ENCODE measurements around the gene UTP4.

Gene UTP4

GRCh38 chr16:69100071-69100691 lies 32.3 kb upstream of the UTP4 start:
- no peaks in the 10 kb centered on the region for H3K27me3 ChIP-seq (ENCODE audit: low read depth, low read length)
- no peaks in the 10 kb centered on the region for H3K36me3 ChIP-seq (ENCODE audit: control insufficient read depth in 1 of 2, insufficient read depth in 2 of 2, low read length in 2 of 2)
- H3K27ac ChIP-seq (ENCODE audit: low read length), result no peak overlapping the region
- no peaks in the 10 kb centered on the region for H3K9me3 ChIP-seq (ENCODE audit: control insufficient read depth in 1 of 2, low read length in 2 of 2)
- H3K4me1 ChIP-seq (ENCODE audit: control insufficient read depth in 1 of 2, insufficient read depth in 2 of 2, low read length in 2 of 2), result peaks cover 0 to under 1% of the 10 kb centered on the region in 2 donors
- H3K4me3 ChIP-seq (ENCODE audit: low read depth in 1 of 2, low read length in 2 of 2), result no peak overlapping the region

- no peak within 1 kb of the TSS for H3K27ac ChIP-seq (ENCODE audit: low read length)
- H3K27me3 ChIP-seq (ENCODE audit: low read depth, low read length), result no peaks in the 10 kb centered on the region
- peak within 1 kb of the TSS; percentile 56 to 80 for H3K4me3 ChIP-seq (ENCODE audit: low read depth in 1 of 2, low read length in 2 of 2)
- H3K36me3 ChIP-seq (ENCODE audit: control insufficient read depth in 1 of 2, insufficient read depth in 2 of 2, low read length in 2 of 2), result peaks cover 5 to 12% of the 10 kb centered on the region in 2 donors
- no peaks in the 10 kb centered on the region for H3K9me3 ChIP-seq (ENCODE audit: control insufficient read depth in 1 of 2, low read length in 2 of 2)
- peaks cover 0 to 28% of the 10 kb centered on the region in 2 donors for H3K4me1 ChIP-seq (ENCODE audit: control insufficient read depth in 1 of 2, insufficient read depth in 2 of 2, low read length in 2 of 2)
These were observed 26.7 kb upstream of the UTP4 start, which contains the start of gene HAS3 for GRCh38 chr16:69105501-69106361. TSS of gene HAS3 (plus strand) at chr16:69105653. CDS start at chr16:69109396, 3,743 bp downstream.

- H3K9me3 ChIP-seq (ENCODE audit: control insufficient read depth in 1 of 2, low read length in 2 of 2), result no peaks in the 10 kb centered on the region
- H3K27ac ChIP-seq (ENCODE audit: low read length), result no peak overlapping the region
These were observed 25.7 kb upstream of the UTP4 start for GRCh38 chr16:69106491-69107315.

GRCh38 chr16:69107316-69107962 lies 25.0 kb upstream of the UTP4 start:
- Histone ChIP-seq H3K36me3 (ENCODE audit: control insufficient read depth in 1 of 2, insufficient read depth in 2 of 2, low read length in 2 of 2) (peaks cover 5 to 13% of the 10 kb centered on the region in 2 donors), H3K4me3 (ENCODE audit: low read depth in 1 of 2, low read length in 2 of 2) (peak overlapping the region; percentile 44 to 73), H3K4me1 (ENCODE audit: control insufficient read depth in 1 of 2, insufficient read depth in 2 of 2, low read length in 2 of 2) (peaks cover 0 to 28% of the 10 kb centered on the region in 2 donors), H3K27ac (ENCODE audit: low read length) (no peak overlapping the region), H3K27me3 (ENCODE audit: low read depth, low read length) (no peaks in the 10 kb centered on the region), H3K9me3 (ENCODE audit: control insufficient read depth in 1 of 2, low read length in 2 of 2) (no peaks in the 10 kb centered on the region)

More at GRCh38 chr16:69106491-69107315, 25.7 kb upstream of the UTP4 start:
- peaks cover 5 to 13% of the 10 kb centered on the region in 2 donors for H3K36me3 ChIP-seq (ENCODE audit: control insufficient read depth in 1 of 2, insufficient read depth in 2 of 2, low read length in 2 of 2)
- H3K27me3 ChIP-seq (ENCODE audit: low read depth, low read length), result no peaks in the 10 kb centered on the region
- H3K4me1 ChIP-seq (ENCODE audit: control insufficient read depth in 1 of 2, insufficient read depth in 2 of 2, low read length in 2 of 2), result peaks cover 0 to 28% of the 10 kb centered on the region in 2 donors
- peak overlapping the region; percentile 44 to 73 for H3K4me3 ChIP-seq (ENCODE audit: low read depth in 1 of 2, low read length in 2 of 2)

GRCh38 chr16:69108064-69108904 lies 24.2 kb upstream of the UTP4 start:
- H3K36me3 ChIP-seq (ENCODE audit: control insufficient read depth in 1 of 2, insufficient read depth in 2 of 2, low read length in 2 of 2), result peaks cover 5 to 16% of the 10 kb centered on the region in 2 donors

GRCh38 chr16:69108905-69109252 lies 23.6 kb upstream of the UTP4 start:
- Histone ChIP-seq H3K4me1 (ENCODE audit: control insufficient read depth in 1 of 2, insufficient read depth in 2 of 2, low read length in 2 of 2) (peaks cover 0 to 28% of the 10 kb centered on the region in 2 donors), H3K27me3 (ENCODE audit: low read depth, low read length) (no peaks in the 10 kb centered on the region), H3K9me3 (ENCODE audit: control insufficient read depth in 1 of 2, low read length in 2 of 2) (no peaks in the 10 kb centered on the region), H3K36me3 (ENCODE audit: control insufficient read depth in 1 of 2, insufficient read depth in 2 of 2, low read length in 2 of 2) (peaks cover 10 to 22% of the 10 kb centered on the region in 2 donors), H3K27ac (ENCODE audit: low read length) (no peak overlapping the region), H3K4me3 (ENCODE audit: low read depth in 1 of 2, low read length in 2 of 2) (no peak overlapping the region)

More at GRCh38 chr16:69108064-69108904, 24.2 kb upstream of the UTP4 start:
- no peak overlapping the region for H3K27ac ChIP-seq (ENCODE audit: low read length)
- H3K9me3 ChIP-seq (ENCODE audit: control insufficient read depth in 1 of 2, low read length in 2 of 2), result no peaks in the 10 kb centered on the region
- H3K27me3 ChIP-seq (ENCODE audit: low read depth, low read length), result no peaks in the 10 kb centered on the region
- H3K4me1 ChIP-seq (ENCODE audit: control insufficient read depth in 1 of 2, insufficient read depth in 2 of 2, low read length in 2 of 2), result peaks cover 0 to 28% of the 10 kb centered on the region in 2 donors
- peak overlapping the region; percentile 44 to 73 for H3K4me3 ChIP-seq (ENCODE audit: low read depth in 1 of 2, low read length in 2 of 2)

GRCh38 chr16:69109486-69110270 lies 22.8 kb upstream of the UTP4 start:
- Histone ChIP-seq H3K27ac (ENCODE audit: low read length) (no peak overlapping the region), H3K27me3 (ENCODE audit: low read depth, low read length) (no peaks in the 10 kb centered on the region), H3K4me1 (ENCODE audit: control insufficient read depth in 1 of 2, insufficient read depth in 2 of 2, low read length in 2 of 2) (peaks cover 0 to 28% of the 10 kb centered on the region in 2 donors), H3K36me3 (ENCODE audit: control insufficient read depth in 1 of 2, insufficient read depth in 2 of 2, low read length in 2 of 2) (peaks cover 14 to 30% of the 10 kb centered on the region in 2 donors), H3K9me3 (ENCODE audit: control insufficient read depth in 1 of 2, low read length in 2 of 2) (no peaks in the 10 kb centered on the region), H3K4me3 (ENCODE audit: low read depth in 1 of 2, low read length in 2 of 2) (no peak overlapping the region)

GRCh38 chr16:69110406-69110805 lies 22.0 kb upstream of the UTP4 start:
- Histone ChIP-seq H3K4me1 (ENCODE audit: control insufficient read depth in 1 of 2, insufficient read depth in 2 of 2, low read length in 2 of 2) (peaks cover 0 to 24% of the 10 kb centered on the region in 2 donors), H3K27ac (ENCODE audit: low read length) (no peak overlapping the region), H3K27me3 (ENCODE audit: low read depth, low read length) (no peaks in the 10 kb centered on the region), H3K9me3 (ENCODE audit: control insufficient read depth in 1 of 2, low read length in 2 of 2) (no peaks in the 10 kb centered on the region), H3K4me3 (ENCODE audit: low read depth in 1 of 2, low read length in 2 of 2) (no peak overlapping the region), H3K36me3 (ENCODE audit: control insufficient read depth in 1 of 2, insufficient read depth in 2 of 2, low read length in 2 of 2) (peaks cover 20 to 36% of the 10 kb centered on the region in 2 donors)

GRCh38 chr16:69111216-69111875 lies 21.1 kb upstream of the UTP4 start:
- Histone ChIP-seq H3K4me3 (ENCODE audit: low read depth in 1 of 2, low read length in 2 of 2) (no peak overlapping the region), H3K9me3 (ENCODE audit: control insufficient read depth in 1 of 2, low read length in 2 of 2) (no peaks in the 10 kb centered on the region), H3K36me3 (ENCODE audit: control insufficient read depth in 1 of 2, insufficient read depth in 2 of 2, low read length in 2 of 2) (peaks cover 25 to 39% of the 10 kb centered on the region in 2 donors), H3K4me1 (ENCODE audit: control insufficient read depth in 1 of 2, insufficient read depth in 2 of 2, low read length in 2 of 2) (peaks cover 0 to 21% of the 10 kb centered on the region in 2 donors), H3K27me3 (ENCODE audit: low read depth, low read length) (no peaks in the 10 kb centered on the region), H3K27ac (ENCODE audit: low read length) (no peak overlapping the region)

All from muscle layer of duodenum (tissue), 2 donors.